Neural cell (in vitro differentiated cells): ENCODE results near the gene PABPC3. TPM values are rescaled to one million over a fixed set of nuclear protein-coding genes. Genes with fewer than 3 reads are reported as not detected.

Source experiments
- H2AFZ ChIP-seq: fragments of 200-600, 300-800 bp; sonication (generic), shearing (Covaris generic); 2 replicates; pipeline ENCODE4 v1.6.0; 2014; ENCODE audit warnings: low read depth, mild to moderate bottlenecking, antibody characterized with exemption, low read length, moderate library complexity
- H3F3A ChIP-seq: fragments of 200-600 bp; shearing (Covaris generic); 2 replicates; pipeline ENCODE4 v1.6.1; 2016; ENCODE audit warnings: mild to moderate bottlenecking, moderate library complexity, mixed read lengths, antibody characterized with exemption, low read length; ENCODE audit not compliant: insufficient read depth, poor library complexity, severe bottlenecking
- H3K27ac ChIP-seq: fragments of 200-600, 300-800 bp; sonication (generic), shearing (Covaris generic); 2 replicates; pipeline ENCODE4 v1.5.1; 2014; ENCODE audit warnings: mild to moderate bottlenecking, low read length, moderate library complexity
- H3K27me3 ChIP-seq: fragments of 300-800, 200-600 bp; sonication (generic), shearing (Covaris generic); 2 replicates; pipeline ENCODE4 v1.6.0; 2014; ENCODE audit warnings: mild to moderate bottlenecking, low read depth, low read length, moderate library complexity; ENCODE audit not compliant: insufficient read depth
- H3K36me3 ChIP-seq: fragments of 300-800, 200-600 bp; sonication (generic), shearing (Covaris generic); 2 replicates; pipeline ENCODE4 v1.5.1; 2014; ENCODE audit warnings: mild to moderate bottlenecking, antibody characterized with exemption, low read length, moderate library complexity; ENCODE audit not compliant: insufficient read depth
- H3K4me2 ChIP-seq: fragments of 300-800, 200-600 bp; sonication (generic), shearing (Covaris generic); 2 replicates; pipeline ENCODE4 v1.6.0; 2014; ENCODE audit warnings: mild to moderate bottlenecking, low read length
- H3K4me3 ChIP-seq: fragments of 300-800, 200-600 bp; sonication (generic), shearing (Covaris generic); 2 replicates; pipeline ENCODE4 v1.5.1; 2014; ENCODE audit warnings: mild to moderate bottlenecking, low read length, moderate library complexity
- H3K79me2 ChIP-seq: fragments of 200-600 bp; shearing (Covaris generic); replicated peaks from 2 replicates; pipeline ENCODE4 v1.6.0; 2014; ENCODE audit warnings: mild to moderate bottlenecking, low read length, moderate library complexity; ENCODE audit not compliant: insufficient read depth
- H3K9ac ChIP-seq: fragments of 300-800, 200-600 bp; sonication (generic), shearing (Covaris generic); 2 replicates; pipeline ENCODE4 v1.6.1; 2016; ENCODE audit warnings: mild to moderate bottlenecking, low read length, mixed read lengths
- H3K9me2 ChIP-seq: fragments of 200-600 bp; shearing (Covaris generic); 2 replicates; pipeline ENCODE4 v1.6.1; 2016; ENCODE audit warnings: mild to moderate bottlenecking, low read length, mixed read lengths; ENCODE audit not compliant: insufficient read depth
- H3K9me3 ChIP-seq: fragments of 200-600, 300-800 bp; sonication (generic), shearing (Covaris generic); 2 replicates; pipeline ENCODE4 v1.6.1; 2016; ENCODE audit warnings: mild to moderate bottlenecking, mixed run types, low read length, moderate library complexity, mixed read lengths
- H4K20me1 ChIP-seq: fragments of 200-600 bp; shearing (Covaris generic); 2 replicates; pipeline ENCODE4 v1.6.1; 2016; ENCODE audit warnings: mild to moderate bottlenecking, mixed run types; ENCODE audit not compliant: insufficient read depth
- CTCF ChIP-seq: fragments of 450-650 bp; IDR thresholded peaks from 2 replicates; pipeline ENCODE4 v1.5.1; 2014; ENCODE audit warnings: antibody characterized with exemption, mild to moderate bottlenecking, moderate library complexity; ENCODE audit not compliant: poor library complexity, severe bottlenecking
- EP300 ChIP-seq: fragments of 450-650 bp; conservative IDR thresholded peaks from 2 replicates; pipeline ENCODE4 v1.6.1; 2014; ENCODE audit warnings: antibody characterized with exemption, mild to moderate bottlenecking, moderate library complexity; ENCODE audit not compliant: poor library complexity, severe bottlenecking
- EZH2 ChIP-seq: fragments of 200-600, 300-800 bp; shearing (Covaris generic), sonication (generic); IDR thresholded peaks from 2 replicates; pipeline ENCODE4 v1.6.1; 2014; ENCODE audit warnings: antibody characterized with exemption, low read length, borderline replicate concordance, mild to moderate bottlenecking; ENCODE audit not compliant: insufficient read depth, poor library complexity, severe bottlenecking
- MXI1 ChIP-seq: fragments of 450-650 bp; conservative IDR thresholded peaks from 2 replicates; pipeline ENCODE4 v1.6.1; 2014; ENCODE audit warnings: antibody characterized with exemption, mild to moderate bottlenecking; ENCODE audit not compliant: poor library complexity, severe bottlenecking
- POLR2AphosphoS5 ChIP-seq: IDR thresholded peaks from 2 replicates; pipeline ENCODE4 v1.6.1; 2012
- RAD21 ChIP-seq: fragments of 450-650 bp; conservative IDR thresholded peaks from 2 replicates; pipeline ENCODE4 v1.6.1; 2014; ENCODE audit warnings: antibody characterized with exemption, mild to moderate bottlenecking, moderate library complexity
- REST ChIP-seq: IDR thresholded peaks from 2 replicates; pipeline ENCODE4 v1.6.1; 2012; ENCODE audit warnings: borderline replicate concordance
- SMC3 ChIP-seq: fragments of 450-650 bp; conservative IDR thresholded peaks from 2 replicates; pipeline ENCODE4 v1.6.1; 2014; ENCODE audit warnings: antibody characterized with exemption, mild to moderate bottlenecking, moderate library complexity; ENCODE audit not compliant: poor library complexity
- TAF1 ChIP-seq: IDR thresholded peaks from 2 replicates; pipeline ENCODE4 v1.6.1; 2012; ENCODE audit warnings: low read depth
- polyA plus RNA-seq: library from polyadenylated mRNA; depleted of rRNA; stranded (reverse); fragments of >200 nt; gene quantifications from 2 replicates; pipeline ENCODE4 v1.2.3, GENCODE V29; 2014

The PABPC3 gene
- polyA plus RNA-seq, 1 donor from 2014 or later = not detected

- Histone ChIP-seq H2AFZ (no peak overlapping the region), H3K9me3 (no peaks in the 10 kb centered on the region), H3K36me3 (no peaks in the 10 kb centered on the region), H3K27me3 (no peaks in the 10 kb centered on the region), H3F3A (no peaks in the 10 kb centered on the region), H4K20me1 (no peaks in the 10 kb centered on the region), H3K4me2 (no peak overlapping the region), H3K9me2 (no peaks in the 10 kb centered on the region), H3K9ac (no peak overlapping the region), H3K27ac (no peak overlapping the region), H3K4me3 (no peak overlapping the region), H3K79me2 (no peaks in the 10 kb centered on the region)
- TF ChIP-seq POLR2AphosphoS5 (no peak), EP300 (no peak), SMC3 (no peak), MXI1 (no peak), CTCF (no peak), RAD21 (no peak), REST (no peak), TAF1 (no peak), EZH2 (no peak)
These were observed 36.0 kb upstream of the PABPC3 start for GRCh38 chr13:25059958-25060357.

GRCh38 chr13:25062479-25062878 is 33.5 kb upstream of the PABPC3 start:
- no peaks in the 10 kb centered on the region for H3K36me3 ChIP-seq
- H3F3A ChIP-seq = no peaks in the 10 kb centered on the region
- H3K9me2 ChIP-seq = no peaks in the 10 kb centered on the region
- H3K4me3 ChIP-seq = no peak overlapping the region
- no peak overlapping the region for H3K4me2 ChIP-seq
- H4K20me1 ChIP-seq = no peaks in the 10 kb centered on the region
- no peaks in the 10 kb centered on the region for H3K9me3 ChIP-seq
- H3K9ac ChIP-seq = no peak overlapping the region
- H3K27me3 ChIP-seq = no peaks in the 10 kb centered on the region
- TF ChIP-seq TAF1 = no peak
- no peak for TF ChIP-seq POLR2AphosphoS5
- TF ChIP-seq EP300 = no peak
- no peak for TF ChIP-seq CTCF
- TF ChIP-seq REST = no peak
- no peak for TF ChIP-seq MXI1
- TF ChIP-seq SMC3 = no peak
- no peak for TF ChIP-seq EZH2
- no peak for TF ChIP-seq RAD21
- H3K79me2 ChIP-seq = no peaks in the 10 kb centered on the region
- no peak overlapping the region for H2AFZ ChIP-seq
- H3K27ac ChIP-seq = no peak overlapping the region
